SK-N-MC (cell line): Measurements from ENCODE around the gene CBL.
"Not testable (repeated sequence)": the region's sequence is repeated elsewhere in the genome, so short reads cannot be mapped to it uniquely, and the experiment has no call there.

Experiments
- DNase-seq: peaks from one replicate; pipeline ENCODE4 v3.0.0-alpha.2; 2011; ENCODE audit warnings: low read depth, low spot score
- H3K27ac ChIP-seq: fragments of 200-600 bp; sonication (generic); 2 replicates; pipeline ENCODE4 v1.5.1; 2016; ENCODE audit warnings: mixed run types
- H3K36me3 ChIP-seq: fragments of 200-600 bp; sonication (generic); 2 replicates; pipeline ENCODE4 v1.6.1; 2017; ENCODE audit warnings: antibody characterized with exemption, low read length, mixed read lengths; ENCODE audit not compliant: insufficient read depth
- H3K4me3 ChIP-seq: fragments of 200-600 bp; sonication (generic); 2 replicates; pipeline ENCODE4 v1.5.1; 2016
- H3K9ac ChIP-seq: fragments of 200-600 bp; sonication (generic); 2 replicates; pipeline ENCODE4 v1.8.0; 2017; ENCODE audit warnings: mixed run types, mixed read lengths; ENCODE audit not compliant: insufficient read length
- H3K9me3 ChIP-seq: fragments of 200-600 bp; sonication (generic); 2 replicates; pipeline ENCODE4 v1.6.1; 2017; ENCODE audit warnings: low read depth, mild to moderate bottlenecking, antibody characterized with exemption, low read length, moderate library complexity, mixed read lengths
- EZH2 ChIP-seq: fragments of 200-600 bp; sonication (generic); IDR thresholded peaks from one replicate; pipeline ENCODE4 v1.6.1; 2017; ENCODE audit warnings: antibody characterized with exemption
- FOXP2 ChIP-seq: optimal IDR thresholded peaks from 2 replicates; pipeline ENCODE3; 2011; ENCODE audit warnings: mild to moderate bottlenecking, moderate library complexity; ENCODE audit not compliant: insufficient read depth; ENCODE audit errors: extremely low read length, control extremely low read depth
- POLR2AphosphoS5 ChIP-seq: IDR thresholded peaks from 2 replicates; pipeline ENCODE4 v1.6.1; 2012; ENCODE audit warnings: mild to moderate bottlenecking, low read depth, low read length, borderline replicate concordance

Gene CBL

GRCh38 chr11:119190531-119190930 lies 15.6 kb upstream of the CBL start:
- no peak for DNase-seq
- Histone ChIP-seq H3K27ac (no peak overlapping the region), H3K36me3 (no peaks in the 10 kb centered on the region), H3K9ac (no peak overlapping the region), H3K9me3 (no peaks in the 10 kb centered on the region), H3K4me3 (no peak overlapping the region)
- TF ChIP-seq POLR2AphosphoS5 = no peak
- no peak for TF ChIP-seq FOXP2
- TF ChIP-seq EZH2 = no peak

- H3K36me3 ChIP-seq, H3K9me3 ChIP-seq, H3K27ac ChIP-seq, H3K4me3 ChIP-seq, DNase-seq, H3K9ac ChIP-seq: not testable (repeated sequence)
Observed at GRCh38 chr11:119191265-119191664, 14.9 kb upstream of the CBL start.

- Histone ChIP-seq H3K9ac (no peak overlapping the region), H3K9me3 (no peaks in the 10 kb centered on the region), H3K36me3 (no peaks in the 10 kb centered on the region), H3K27ac (no peak overlapping the region), H3K4me3 (no peak overlapping the region)
- TF ChIP-seq FOXP2 (no peak), POLR2AphosphoS5 (no peak), EZH2 (no peak)
- DNase-seq = no peak
Observed at GRCh38 chr11:119192111-119192510, 14.0 kb upstream of the CBL start.

GRCh38 chr11:119193001-119193400 lies 13.1 kb upstream of the CBL start:
- Histone ChIP-seq H3K36me3 (no peaks in the 10 kb centered on the region), H3K4me3 (no peak overlapping the region), H3K9ac (no peak overlapping the region), H3K9me3 (no peaks in the 10 kb centered on the region), H3K27ac (no peak overlapping the region)
- TF ChIP-seq EZH2 = no peak
- no peak for TF ChIP-seq FOXP2
- no peak for TF ChIP-seq POLR2AphosphoS5
- DNase-seq = no peak

GRCh38 chr11:119193626-119194025 lies 12.5 kb upstream of the CBL start:
- H3K36me3 ChIP-seq = no peaks in the 10 kb centered on the region
- no peak overlapping the region for H3K27ac ChIP-seq
- no peaks in the 10 kb centered on the region for H3K9me3 ChIP-seq
- H3K4me3 ChIP-seq = no peak overlapping the region
- TF ChIP-seq FOXP2 (no peak), EZH2 (no peak), POLR2AphosphoS5 (no peak)
- H3K9ac ChIP-seq = no peak overlapping the region
- no peak for DNase-seq

- TF ChIP-seq EZH2 (no peak), FOXP2 (no peak), POLR2AphosphoS5 (no peak)
- H3K36me3 ChIP-seq = no peaks in the 10 kb centered on the region
- H3K9me3 ChIP-seq = no peaks in the 10 kb centered on the region
- no peak for DNase-seq
- H3K27ac ChIP-seq = no peak overlapping the region
- no peak overlapping the region for H3K9ac ChIP-seq
- no peak overlapping the region for H3K4me3 ChIP-seq
Observed at GRCh38 chr11:119194811-119195440, 11.2 kb upstream of the CBL start.

GRCh38 chr11:119195680-119196079 lies 10.5 kb upstream of the CBL start:
- no peak for DNase-seq
- H3K9me3 ChIP-seq = no peaks in the 10 kb centered on the region
- no peaks in the 10 kb centered on the region for H3K36me3 ChIP-seq
- TF ChIP-seq FOXP2 = no peak
- H3K9ac ChIP-seq = no peak overlapping the region
- H3K4me3 ChIP-seq = no peak overlapping the region
- no peak overlapping the region for H3K27ac ChIP-seq

GRCh38 chr11:119196833-119197483 lies 9.2 kb upstream of the CBL start:
- Histone ChIP-seq H3K36me3 (no peaks in the 10 kb centered on the region), H3K27ac (no peak overlapping the region), H3K4me3 (no peak overlapping the region), H3K9me3 (no peaks in the 10 kb centered on the region), H3K9ac (no peak overlapping the region)
- peak; percentile 64 for DNase-seq
- TF ChIP-seq FOXP2 (no peak), POLR2AphosphoS5 (no peak), EZH2 (no peak)

- TF ChIP-seq FOXP2 (no peak), EZH2 (no peak), POLR2AphosphoS5 (no peak)
- H3K4me3 ChIP-seq = no peak overlapping the region
- H3K9ac ChIP-seq = no peak overlapping the region
- H3K9me3 ChIP-seq = no peaks in the 10 kb centered on the region
- H3K27ac ChIP-seq = no peak overlapping the region
- no peaks in the 10 kb centered on the region for H3K36me3 ChIP-seq
- DNase-seq = no peak
Observed at GRCh38 chr11:119198925-119199324, 7.2 kb upstream of the CBL start.

GRCh38 chr11:119201236-119201635 lies 4.9 kb upstream of the CBL start:
- H3K9ac ChIP-seq, H3K4me3 ChIP-seq, DNase-seq, H3K9me3 ChIP-seq, H3K36me3 ChIP-seq, H3K27ac ChIP-seq: not testable (repeated sequence)
